GM19328 (cell line): Measurements from ENCODE around the gene ASB11.

ENCODE experiments used
- ATAC-seq: cut with Tn5 transposase; IDR thresholded peaks from one replicate; pipeline ENCODE4 v1.9.1; 2021; ENCODE audit warnings: mild to moderate bottlenecking, moderate library complexity; ENCODE audit not compliant: unreplicated experiment

Gene ASB11, protein sequence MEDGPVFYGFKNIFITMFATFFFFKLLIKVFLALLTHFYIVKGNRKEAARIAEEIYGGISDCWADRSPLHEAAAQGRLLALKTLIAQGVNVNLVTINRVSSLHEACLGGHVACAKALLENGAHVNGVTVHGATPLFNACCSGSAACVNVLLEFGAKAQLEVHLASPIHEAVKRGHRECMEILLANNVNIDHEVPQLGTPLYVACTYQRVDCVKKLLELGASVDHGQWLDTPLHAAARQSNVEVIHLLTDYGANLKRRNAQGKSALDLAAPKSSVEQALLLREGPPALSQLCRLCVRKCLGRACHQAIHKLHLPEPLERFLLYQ

DNA sequence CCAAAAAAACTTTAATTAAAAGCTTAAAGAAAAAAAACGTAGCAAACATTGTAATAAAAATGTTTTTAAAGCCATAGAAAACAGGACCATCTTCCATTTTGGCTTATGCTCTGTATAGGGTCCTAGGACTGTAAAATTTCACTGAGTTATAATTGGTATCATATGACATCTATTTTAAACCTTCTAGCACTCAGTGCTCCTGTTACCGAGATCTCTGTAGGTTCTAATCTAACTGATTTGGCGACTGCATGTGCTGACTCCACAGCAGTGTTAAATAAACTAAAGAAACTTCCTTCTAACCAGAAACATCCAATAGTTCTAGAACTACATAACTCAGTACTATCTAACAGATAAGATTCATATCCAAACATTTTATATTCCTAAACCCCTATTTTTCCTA, at the start of gene ASB11:
Gene ASB11 (minus strand): TSS at position 132 of the 400 bp plus-strand sequence. CDS start 35 bp downstream, at position 97.
- ATAC-seq: no peak

DNA sequence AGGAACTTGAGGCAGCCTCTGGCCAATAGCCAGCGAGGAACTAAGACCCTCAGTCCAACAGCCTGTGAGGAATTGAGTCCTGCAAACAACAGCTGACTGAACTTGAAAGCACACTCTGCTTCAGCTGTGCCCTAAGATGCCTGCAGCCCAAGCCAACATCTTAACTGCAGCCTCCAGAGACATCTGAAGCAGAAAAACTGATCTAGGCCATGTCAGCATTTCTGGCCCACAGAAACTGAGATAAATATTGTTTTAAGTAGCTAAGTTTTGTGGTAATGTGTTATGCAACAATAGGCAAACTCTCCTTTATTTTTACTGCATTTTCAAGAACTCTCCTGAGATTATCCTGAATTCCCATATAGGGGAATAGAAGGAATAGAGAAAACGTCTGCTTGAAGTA, 44.3 kb upstream of the ASB11 start:
- ATAC-seq: no peak

DNA sequence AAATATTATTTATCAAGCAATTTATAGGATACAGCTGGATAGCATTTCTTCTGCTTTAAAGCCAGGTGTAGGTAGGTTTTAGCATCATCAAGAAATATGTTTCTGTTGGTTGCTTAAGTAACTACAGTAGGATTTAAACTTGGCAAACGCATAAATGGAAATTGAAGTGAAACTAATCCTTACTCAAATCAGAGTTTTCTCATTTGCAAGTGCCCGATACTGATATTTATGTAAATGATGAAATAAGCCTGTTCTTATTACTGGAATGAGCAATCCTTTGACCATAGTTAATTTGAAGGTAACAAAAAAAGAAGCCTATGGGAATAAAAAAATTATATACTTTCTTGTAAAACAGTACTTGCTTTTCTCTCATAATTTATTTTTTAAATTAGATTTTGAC, 43.1 kb upstream of the ASB11 start:
- ATAC-seq: no peak

DNA sequence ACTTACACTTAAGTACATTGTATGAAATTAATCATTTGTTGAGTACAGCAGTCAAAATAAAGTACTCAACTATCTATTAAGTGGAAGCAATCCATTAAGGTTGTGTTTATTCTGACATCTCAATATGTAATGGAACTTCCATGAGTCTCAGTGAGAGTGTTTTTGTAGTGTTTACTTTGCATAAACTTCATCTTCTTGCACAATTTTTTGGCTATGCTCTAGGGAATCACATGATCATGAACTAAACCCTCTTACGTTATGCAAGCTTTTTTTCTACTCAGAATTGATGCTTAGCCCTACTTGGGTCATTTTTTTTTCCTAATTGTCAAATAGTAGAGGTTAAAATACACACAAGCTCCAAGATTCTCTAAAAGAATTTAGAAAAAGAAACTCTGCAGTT, 41.0 kb upstream of the ASB11 start:
- ATAC-seq: no peak

DNA sequence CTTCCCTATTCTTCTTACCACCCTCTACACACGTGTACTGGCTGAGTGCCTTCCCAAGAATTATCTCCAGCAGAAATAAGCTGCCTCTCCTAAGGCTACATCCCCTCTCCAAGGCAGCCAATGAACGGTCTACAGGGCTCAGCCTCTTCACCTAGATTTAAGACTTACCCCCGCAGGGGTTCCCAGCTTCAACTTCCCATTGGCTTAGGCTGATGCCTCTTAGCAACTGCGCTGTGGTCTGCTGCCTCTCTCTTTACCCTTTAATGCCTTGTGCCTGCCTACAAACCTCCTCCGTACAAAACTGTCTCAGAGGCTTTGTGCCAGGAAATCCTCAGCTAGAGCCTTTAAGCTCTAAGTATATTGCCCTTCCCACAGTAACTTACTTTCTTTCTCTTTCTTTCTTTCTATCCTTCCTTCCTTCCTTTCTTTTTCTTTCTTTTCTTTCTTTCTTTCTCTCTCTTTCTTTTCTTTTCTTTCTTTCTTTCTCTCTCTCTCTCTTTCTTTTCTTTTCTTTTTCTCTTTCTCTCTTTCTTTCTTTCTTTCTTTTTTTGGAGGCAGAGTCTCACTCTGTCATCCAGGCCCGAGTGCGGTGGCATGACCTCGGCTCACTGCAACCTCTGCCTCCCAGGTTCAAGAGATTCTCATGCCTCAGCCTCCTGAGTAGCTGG, 35.0 kb upstream of the ASB11 start:
- no peak for ATAC-seq

DNA sequence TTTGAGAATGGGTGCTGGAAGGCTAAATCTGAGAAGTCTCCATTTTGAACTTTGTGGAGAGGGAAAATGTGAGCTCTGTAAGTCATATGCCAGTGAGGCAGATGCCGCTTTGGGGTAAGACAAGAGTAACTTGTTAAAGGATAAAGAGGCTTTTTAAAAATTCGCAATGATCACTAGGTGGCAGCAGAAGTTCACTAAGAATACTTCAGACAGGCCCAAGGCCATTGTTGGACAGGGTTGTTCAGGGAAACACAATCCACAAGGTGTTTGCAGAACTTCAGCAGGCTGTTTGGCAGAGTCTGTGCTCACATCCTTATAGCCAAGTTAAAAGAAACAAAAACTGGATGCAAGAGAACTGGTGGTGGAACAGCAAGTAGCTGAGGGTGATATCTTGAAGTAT, 33.6 kb upstream of the ASB11 start:
- ATAC-seq: no peak

DNA sequence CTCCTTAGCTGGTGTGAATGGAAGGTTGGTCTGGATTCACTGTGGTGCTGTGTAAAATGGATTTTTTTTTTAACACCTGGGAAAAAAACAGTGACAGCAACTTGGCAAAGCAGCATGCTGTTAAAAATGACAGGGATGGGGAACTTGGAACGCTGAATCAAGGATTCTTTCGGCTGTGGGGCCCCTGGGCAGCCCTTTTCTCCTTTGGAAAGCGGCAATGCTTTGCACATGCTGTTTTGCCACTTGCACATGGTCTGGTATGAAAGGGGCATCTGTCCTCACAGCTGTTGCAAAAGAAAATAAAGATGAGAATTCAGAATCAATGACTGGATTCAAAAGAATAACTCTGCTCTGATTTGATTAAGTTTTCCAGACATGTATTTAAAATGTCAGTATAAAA, 30.5 kb upstream of the ASB11 start:
- no peak for ATAC-seq

DNA sequence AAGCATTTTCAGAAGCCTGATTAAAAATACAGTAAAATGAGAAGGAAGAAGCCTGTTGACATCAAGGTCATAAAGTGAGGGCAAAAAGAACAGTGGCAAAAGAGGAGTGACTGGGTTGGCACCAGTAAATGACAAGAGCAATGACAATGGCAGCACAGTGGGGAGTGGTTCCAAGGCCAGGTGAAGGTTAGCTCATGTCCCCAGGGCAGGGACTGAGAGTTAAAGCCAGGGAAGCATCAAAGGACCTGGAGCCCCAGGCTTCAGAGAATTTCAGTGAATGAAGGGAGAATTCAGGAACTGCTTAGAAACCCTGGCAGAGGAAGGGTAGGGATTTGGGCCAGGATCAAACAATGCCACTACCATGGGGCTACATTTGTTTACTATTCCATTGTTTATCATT, 28.7 kb upstream of the ASB11 start:
- ATAC-seq: no peak

DNA sequence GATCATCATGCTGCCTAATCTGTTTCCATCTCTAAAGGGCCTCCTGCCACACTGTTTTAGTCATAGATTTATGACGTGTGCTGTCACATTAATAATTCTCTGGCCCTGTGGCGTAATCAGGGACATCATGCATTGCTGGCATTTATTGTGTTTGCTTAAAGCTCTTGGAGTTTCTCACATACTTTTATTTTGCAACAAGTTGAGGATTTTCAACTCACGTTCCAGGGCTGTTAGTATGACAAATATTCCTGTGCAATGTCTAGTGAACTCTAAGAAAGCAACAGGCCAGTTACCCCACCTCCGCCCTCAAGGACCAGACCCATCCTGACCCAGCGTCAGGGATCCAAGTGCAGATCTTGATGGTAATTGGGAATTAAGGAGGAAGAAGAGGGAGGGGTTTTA, 27.6 kb upstream of the ASB11 start:
- ATAC-seq: no peak

DNA sequence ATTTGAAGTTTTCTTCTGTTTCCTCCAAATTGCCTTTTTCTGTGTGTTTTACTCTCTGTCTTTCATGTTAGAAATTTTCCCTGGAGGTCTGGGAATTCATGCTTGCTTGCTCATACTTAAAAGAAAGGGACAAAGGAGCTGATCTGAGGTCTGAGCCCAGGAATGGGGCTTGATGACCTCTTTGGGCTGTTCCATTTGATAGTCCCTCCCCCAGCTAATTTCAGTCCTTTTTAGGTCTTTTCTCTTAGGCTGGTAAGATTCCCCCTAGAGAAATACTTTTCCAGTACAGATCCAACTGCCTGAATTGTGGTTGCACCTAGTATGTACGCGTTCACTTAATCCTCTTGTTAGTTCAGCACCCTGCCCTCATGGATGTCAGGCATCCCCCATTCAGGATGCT, 25.4 kb upstream of the ASB11 start:
- ATAC-seq: no peak

DNA sequence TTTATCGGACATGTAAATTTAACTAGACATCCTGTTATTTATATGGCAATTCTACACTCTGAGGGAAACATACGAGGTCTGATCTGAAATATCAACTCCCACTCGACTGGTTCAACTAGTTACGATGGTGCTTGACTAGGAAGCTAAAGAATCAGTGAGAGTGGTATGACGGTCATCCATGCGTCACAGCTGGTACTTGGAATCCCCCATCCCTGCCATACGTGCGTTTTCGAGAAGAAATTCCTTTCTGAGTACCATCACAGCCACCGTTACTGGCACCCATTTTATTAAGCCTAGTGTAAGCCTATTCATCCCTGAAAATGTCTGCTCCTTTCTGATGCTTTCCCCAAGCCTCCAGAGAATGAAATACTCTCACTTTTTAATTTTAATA, 20.6 kb upstream of the ASB11 start:
- ATAC-seq: no peak

DNA sequence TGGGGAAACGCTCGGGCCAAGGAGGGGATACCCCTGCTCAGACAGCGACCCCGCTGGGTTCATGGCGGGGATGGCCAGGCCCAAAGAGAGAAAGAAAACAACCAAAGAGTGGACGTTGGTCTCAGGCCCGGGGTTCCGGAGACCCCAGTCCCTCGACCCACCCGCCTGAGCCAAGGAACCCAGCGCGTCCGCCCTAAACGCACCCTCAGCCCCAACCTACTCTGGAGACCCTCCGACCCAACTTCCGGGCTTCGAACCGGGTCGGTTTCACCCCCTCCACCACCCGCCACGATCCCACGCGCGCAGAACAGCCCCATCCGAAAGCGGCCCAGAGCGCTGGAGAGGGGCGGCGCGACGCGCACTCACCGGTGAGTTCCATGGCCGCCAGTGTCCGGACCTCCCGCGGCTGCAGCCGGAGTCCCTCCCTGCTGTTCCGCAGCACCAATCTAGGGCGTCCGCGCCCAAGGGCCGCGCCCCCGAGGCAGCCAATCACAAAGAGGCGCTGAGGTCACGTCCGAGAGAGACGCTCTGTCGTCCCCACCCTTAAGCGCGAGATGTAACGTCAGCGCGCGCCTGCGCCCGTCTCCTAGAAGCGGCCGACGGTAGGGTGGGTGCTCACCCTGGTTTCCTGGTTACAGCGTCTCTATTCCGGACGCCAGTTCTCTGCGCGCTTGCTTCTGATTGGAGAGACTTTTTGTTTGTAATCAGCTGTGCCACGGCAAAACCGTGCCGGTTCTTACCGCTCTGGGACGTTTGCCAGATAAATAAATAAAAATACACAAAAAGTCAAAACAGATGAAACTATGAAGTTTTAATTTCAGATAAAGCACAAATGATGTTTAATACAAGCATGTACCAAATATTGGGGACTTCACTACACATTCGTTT, 19.9 kb upstream of the ASB11 start, which contains the start of gene PIGA:
Gene PIGA (minus strand): TSS at position 389 of the 888 bp plus-strand sequence. CDS start 3,593 bp downstream, outside the sequence.
- peak; percentile 99 for ATAC-seq

DNA sequence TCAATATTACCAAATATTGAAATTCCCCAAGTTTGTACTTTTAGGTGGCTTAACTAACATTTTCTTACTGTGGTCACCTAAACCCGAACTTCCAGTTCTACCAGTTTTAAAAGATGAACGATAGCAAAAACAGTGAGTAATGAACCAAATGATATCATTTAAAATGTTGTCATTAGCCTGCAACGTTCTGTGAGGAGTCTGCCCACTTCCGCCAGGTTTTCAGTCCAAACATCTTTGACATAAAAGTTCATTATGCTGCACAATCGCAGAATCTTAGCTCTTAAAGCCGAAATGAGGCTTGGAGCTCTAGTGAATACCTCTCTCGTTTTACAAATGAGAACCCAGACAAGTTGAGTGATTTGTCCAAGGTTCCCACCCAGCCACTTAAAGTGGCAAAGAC, 19.1 kb upstream of the ASB11 start:
- no peak for ATAC-seq

DNA sequence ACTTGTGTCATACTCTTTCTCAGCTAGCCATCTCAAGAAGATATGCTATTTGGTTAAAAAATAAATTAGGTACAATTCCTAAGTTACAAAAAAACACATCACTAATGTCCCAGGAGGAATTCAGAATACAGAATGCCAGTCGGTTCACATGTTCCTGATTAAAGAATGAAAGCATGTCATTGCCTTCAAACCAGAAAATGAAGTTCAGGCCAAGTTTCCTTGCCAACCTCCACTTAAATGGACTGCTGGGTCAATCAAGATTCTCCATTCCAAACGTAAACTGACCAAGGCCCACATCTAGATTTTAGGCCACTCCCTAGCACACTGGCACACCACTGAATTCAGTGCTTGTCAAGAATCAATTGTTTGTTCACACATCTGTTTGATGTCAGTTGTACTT, 13.4 kb upstream of the ASB11 start:
- ATAC-seq: no peak

DNA sequence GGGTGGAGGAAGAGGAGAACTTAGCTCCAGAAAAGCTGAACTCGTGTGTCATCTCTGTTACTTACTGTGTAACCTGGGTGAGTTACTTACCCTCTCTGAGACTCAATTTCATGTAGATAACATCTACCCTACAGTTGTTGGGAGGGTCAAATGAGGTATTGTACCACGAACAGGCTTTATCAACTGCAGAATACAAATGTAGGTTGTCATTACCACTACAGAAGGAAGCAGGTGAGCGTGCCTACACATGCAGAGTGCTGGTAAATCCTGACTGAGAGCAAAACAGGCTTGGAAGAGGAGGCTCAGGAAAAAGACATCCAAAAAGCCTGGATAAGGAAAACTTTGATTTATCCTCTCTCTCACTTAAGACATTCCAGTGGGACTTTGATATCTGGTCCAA, 12.7 kb upstream of the ASB11 start:
- no peak for ATAC-seq

DNA sequence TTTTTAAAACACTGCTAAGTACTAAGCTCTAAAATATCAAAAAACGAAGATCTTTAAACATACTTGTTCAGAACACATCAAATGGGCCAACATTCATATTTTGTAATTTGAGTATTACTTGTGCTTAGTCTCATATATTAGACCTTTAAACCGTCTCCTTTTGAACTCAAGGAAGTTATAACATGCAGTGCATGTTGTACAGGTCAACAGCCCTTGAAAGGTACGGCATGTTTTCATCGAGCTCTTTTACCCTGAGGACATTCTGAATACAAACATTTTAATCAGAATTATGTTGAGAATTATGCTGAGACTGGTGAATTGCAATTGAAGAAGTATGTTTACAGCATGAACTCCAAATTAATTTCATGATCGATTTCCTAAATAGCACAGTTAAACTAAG, 7.0 kb upstream of the ASB11 start:
- ATAC-seq: no peak

DNA sequence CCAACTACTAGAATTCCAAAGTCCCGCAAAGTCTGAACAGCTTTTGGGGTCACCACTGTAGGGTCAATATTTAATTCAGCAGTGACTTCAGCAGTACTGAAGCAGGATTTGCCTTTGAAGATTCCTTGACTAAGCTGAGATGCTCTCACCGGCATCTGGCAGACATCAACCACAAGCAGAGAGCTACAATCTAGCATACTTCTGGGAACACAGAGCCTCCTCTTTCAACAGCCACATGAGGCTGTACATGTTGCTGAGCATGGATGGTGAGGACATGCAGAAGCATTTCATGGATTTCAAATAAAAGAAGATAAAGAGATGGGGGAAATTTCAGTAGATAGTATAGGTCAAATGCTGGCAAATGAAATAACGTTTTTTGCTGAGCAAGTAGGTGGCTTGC, 6.6 kb upstream of the ASB11 start:
- ATAC-seq: no peak

DNA sequence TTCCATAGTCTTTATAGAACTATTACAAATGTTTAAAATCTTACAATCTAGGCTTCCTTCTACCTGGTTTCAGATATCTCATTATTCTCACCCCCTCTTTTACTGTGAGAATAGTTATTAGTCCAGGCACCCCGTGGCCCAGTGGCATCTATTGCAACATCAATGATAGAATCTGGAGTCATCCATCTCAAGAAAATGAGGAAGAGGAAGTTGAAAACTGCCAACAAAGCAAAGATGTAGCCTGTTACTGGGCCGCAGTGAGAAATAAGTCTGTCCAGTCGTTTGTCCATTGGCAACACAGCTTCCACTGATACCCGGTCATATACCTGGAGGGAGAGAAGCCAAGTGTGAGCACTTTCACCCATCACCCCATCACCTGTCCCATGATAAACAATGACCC, 6.0 kb upstream of the ASB11 start:
- no peak for ATAC-seq

DNA sequence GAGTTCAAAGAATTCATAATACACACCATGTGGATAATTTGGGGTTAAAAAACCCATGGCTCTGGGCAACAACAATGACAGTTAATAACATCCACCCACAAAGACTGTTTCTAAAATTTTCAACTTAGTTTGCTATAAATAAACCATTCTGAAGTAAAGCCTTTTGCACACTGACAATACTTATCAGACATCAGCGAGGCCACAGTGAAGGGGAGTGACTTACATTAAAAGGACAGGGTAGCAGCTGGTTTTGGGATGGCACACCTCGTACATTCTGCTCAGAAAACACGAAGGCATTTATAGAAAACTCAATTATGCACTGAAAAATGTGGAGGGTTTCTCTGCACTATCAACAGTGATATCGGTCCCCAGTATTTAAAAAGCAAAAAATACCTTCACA, 4.9 kb upstream of the ASB11 start:
- no peak for ATAC-seq

DNA sequence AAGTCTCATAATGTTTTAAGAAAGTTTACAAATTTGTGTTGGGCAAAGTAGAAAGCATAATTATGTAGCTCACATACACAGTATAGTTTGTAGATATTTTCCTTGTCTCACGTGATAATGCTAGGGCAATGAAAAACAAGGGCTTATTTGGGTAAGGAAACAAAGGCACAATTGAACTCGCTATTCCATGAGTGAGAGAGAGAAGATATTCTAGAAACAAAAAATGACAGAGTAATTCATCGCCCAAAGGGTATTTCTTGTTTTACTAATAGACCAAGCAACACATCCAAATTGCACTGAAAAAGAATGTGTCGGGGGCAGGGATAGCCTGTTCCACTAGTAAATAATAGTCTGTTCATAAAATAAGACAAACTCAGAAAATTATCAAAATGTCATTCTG, 3.6 kb upstream of the ASB11 start:
- no peak for ATAC-seq

DNA sequence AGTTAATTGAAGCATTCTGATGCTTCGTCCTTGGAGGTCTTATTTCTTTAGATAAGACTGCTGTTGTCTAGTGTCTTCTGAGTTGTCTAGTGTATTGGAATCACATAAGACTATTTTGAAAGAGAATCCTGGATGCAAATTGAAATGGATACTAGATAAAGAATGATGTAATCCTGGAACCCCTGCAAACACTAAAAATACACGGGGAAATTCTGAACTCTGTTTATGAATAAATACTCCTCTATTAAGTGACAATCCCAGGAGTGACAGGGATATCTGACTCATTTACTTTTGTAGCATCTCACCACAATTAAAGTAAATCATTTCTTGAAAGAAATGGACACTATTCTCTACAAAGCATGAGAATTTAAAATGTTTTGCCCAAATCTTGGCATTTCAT, 968 bp downstream of the ASB11 start:
- no peak for ATAC-seq

DNA sequence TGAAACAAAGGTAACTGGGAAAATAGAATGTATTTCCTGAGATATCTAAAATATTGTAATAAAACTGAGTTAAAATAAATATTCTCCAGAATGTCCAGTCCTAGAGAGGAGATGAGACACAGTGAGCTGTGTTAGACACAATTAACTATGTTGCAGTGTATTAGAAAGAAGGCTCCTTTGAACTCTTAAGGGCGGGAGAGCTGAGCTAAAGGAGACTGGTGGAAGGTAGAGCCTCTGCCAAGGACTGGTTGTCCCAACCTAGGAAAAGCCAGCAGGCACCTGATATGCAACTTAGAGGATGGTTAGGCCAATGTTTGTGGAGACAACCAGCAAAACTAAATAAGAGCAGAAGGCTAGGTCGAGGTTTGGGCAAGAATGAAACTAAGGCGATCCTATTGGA, 4.3 kb downstream of the ASB11 start:
- ATAC-seq: no peak
